HG03432 (cell line): Measurements from ENCODE around the gene XRCC5.

Experiments used
- ATAC-seq: cut with Tn5 transposase; IDR thresholded peaks from one replicate; pipeline ENCODE4 v1.9.1; 2021; ENCODE audit warnings: mild to moderate bottlenecking, moderate library complexity; ENCODE audit not compliant: unreplicated experiment

The XRCC5 gene

GRCh38 chr2:216217904-216218260, 108.7 kb downstream of the XRCC5 start:
- ATAC-seq = peak; percentile 33

DNA sequence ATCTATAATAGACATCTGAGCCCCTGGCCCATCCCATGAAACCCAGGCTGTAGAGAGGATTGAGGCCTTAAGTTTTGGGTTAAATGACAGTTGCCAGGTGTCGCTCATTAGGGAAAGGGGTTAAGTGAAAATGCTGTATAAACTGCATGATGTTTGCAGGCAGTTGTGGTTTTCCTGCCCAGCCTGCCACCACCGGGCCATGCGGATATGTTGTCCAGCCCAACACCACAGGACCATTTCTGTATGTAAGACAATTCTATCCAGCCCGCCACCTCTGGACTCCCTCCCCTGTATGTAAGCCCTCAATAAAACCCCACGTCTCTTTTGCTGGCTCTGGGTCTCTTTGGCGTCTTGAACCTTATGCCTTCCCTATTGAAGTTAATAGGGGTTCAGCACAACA, 110.7 kb downstream of the XRCC5 start:
- ATAC-seq = no peak

DNA sequence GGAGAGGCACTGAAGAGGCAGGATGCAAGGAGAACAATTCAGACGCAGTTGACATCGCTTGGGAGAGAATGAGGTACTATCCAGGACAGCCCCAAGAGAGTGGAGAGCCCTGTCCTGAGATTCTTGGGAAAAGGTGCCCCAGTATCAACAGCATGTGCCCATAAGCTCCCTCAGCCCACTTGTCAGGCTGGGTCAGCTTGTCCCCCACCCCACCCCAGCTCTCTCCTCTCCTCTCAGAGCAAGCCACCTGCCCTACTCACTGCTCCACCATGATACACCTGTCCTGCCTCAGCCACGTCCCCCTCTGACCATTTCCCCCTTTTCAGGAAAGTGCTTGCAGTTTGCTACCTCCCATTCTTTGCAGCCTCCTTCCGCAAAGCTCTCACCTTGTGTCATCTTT, 111.8 kb downstream of the XRCC5 start:
- no peak for ATAC-seq

- no peak for ATAC-seq
Measured at GRCh38 chr2:216221811-216222210, 112.7 kb downstream of the XRCC5 start.

DNA sequence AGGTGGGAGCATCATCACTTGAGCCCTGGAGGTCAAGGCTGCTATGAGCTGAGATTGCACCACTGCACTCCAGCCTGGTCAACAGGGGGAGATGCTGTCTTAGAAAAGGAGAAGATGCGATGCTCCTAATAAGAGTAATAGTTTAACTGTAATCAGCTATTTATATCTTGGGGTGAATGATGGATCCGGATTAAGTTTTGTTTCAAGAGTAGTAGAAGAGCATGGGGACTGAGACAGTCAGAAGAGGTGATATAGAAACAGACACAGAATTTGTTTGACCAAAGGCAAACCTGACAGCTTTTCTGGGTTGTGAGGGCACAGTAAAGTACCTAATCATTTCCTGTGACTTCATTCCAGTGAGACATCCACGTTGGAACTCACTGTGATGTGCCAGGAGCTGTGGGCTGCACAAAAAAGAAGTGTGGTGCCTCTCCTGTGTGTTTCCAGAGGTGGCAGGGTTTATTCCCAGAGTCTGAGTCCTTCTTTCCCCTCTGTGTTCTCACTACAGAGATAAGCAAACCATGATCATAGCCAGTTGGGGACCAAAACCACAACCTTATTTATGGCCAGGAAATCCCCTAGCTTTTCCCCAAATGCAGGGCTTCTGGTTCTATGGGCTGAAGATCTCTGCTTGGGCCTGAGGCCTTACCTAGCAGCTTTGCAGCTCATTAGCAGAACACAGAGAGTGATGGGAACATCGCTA, 113.7 kb downstream of the XRCC5 start:
- peak; percentile 70 for ATAC-seq

DNA sequence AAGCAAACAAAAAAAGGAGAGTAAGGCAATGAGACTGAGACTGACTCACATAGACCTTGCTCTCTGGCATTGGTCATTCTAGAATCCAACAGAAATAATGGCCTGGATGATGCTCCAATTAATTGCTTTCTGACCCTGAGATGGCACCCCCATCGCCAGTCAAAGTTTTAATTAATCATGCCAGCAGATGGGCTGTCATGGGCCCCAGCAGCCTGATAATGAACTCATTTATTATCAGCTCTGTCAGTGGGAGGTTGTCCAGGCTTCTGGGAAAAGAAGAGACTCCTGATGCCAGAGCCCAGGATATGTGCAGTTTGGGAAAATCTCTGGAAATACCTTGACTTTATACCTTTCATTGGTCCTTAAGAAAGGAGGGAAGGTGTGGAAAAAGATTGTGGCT, 115.2 kb downstream of the XRCC5 start:
- no peak for ATAC-seq

DNA sequence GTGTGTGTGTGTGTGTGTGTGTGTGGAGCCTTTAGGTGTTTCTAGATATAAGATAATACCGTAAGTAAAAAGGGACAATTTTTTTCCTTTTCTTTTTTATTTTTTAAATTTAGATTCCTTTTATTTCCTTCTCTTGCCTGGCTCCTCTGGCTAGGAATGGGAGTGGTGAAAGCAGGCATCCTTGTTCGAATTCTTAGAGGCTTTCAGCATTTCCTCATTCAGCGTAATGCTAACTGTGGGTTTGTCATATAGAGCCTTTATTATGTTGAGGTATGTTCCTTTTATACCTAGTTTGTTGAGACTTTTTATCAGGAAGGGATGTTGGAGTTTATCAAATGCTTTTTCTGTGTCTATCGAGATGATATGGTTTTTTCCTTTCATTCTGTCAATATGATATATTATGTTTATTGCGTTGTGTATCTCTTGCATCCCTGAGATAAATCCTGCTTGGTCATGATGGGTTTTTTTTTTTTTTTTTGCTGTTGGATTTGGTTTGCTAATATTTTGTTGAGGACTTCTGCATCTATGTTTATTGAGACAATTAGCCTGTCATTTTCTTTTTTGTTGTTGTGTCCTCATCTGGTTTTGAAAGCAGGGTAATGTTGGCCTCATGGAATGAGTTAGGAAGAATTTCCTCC, 120.2 kb downstream of the XRCC5 start:
- no peak for ATAC-seq

DNA sequence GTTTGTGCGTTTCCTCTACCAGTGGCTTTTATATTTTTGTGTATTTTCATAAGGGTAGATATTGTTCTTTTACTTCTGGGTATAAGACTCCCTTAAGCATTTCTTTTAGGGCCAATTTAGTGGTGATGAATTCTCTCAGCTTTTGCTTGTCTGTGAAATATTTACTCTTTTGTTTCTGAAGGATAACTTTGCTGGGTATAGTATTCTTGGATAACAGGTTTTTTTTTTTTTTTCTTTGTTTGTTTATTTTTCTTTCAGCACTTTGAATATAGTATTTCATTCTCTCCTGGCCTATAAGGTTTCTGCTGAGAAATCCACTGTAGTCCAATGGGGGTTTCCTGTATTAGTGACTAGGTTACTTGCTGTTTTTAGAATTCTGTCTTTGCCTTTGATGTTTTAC, 122.7 kb downstream of the XRCC5 start:
- ATAC-seq = no peak

DNA sequence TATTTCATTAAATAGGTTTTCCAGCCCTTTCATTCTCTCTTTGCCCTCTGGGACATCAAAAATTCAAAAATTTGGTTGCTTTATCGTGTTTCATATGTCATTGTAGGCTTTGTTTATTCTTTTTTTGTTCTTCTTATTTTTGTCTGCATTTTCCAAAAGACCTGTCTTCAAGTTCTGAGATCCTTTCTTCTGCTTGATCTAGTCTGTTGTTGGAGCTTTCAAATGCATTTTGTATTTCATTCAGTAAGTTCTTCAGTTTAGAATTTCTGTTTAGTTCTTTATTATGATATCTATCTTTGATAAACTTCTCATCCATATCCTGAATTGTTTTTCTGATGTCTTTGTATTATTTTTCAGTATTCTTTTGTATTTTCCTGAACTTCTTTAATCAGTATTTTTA, 123.6 kb downstream of the XRCC5 start:
- no peak for ATAC-seq

GRCh38 chr2:216233281-216233995, 124.3 kb downstream of the XRCC5 start:
- ATAC-seq = no peak

DNA sequence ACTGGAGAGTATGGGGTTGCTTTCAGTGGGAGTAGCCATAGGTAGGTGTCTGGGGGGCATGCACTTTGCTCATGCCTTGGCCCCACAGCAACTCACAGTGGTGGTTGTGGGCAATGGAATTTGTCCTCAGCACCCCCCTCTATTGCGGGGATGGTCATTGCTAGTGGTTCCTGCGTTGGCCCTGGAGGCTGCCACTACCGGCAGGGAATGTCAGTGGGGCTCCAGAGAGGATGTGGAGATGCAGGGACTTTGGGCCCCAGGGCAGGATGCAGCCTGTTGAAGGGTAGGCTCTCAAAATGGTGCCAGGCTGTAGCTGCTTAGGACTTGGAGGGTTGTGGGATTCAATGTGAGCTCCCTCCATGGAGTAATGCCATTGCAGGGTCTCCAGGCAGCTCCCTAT, 125.0 kb downstream of the XRCC5 start:
- no peak for ATAC-seq

DNA sequence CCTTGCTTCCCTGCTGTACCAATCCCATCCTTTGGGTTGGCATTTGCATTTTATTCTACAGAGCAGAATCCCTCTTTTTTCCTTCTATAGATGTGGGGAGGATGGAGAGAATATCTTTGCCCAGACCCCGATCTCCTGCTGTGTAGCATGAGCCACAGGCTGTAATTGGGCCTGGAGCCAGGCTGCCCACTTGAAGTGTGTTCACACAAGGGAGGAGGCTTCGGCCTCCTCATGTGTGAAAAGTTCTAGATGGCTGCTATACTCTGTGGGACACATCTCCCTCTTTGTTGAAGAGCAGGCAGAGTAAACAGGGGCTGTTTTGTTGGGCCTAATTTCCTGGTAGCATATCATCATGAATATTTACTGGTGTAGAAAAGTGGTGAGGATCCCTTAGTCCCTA, 126.3 kb downstream of the XRCC5 start:
- no peak for ATAC-seq

- no peak for ATAC-seq
Measured at GRCh38 chr2:216235896-216236295, 126.7 kb downstream of the XRCC5 start.

DNA sequence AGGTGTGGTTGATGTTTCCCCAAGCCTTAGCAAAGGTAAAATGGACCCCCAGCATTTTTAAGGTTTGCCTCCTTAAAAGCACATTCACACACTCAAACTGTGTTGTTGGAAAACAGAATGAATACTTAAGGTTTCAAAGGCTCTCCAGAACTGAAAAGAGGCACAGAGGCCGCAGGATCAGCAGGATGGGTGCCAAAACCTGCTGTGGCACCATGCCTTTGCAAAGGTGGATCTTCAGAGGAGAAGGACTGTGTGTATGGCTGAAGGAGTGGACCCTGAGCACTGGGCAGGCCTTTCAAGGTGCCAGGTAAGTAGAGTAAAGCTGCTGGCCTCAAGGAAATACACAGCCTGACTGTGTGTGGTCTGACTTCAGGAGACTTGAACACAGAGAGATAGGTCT, 127.3 kb downstream of the XRCC5 start:
- no peak for ATAC-seq

- ATAC-seq = no peak
Measured at GRCh38 chr2:216242365-216242764, 133.2 kb downstream of the XRCC5 start.

- no peak for ATAC-seq
Measured at GRCh38 chr2:216243026-216243425, 133.9 kb downstream of the XRCC5 start.

GRCh38 chr2:216245391-216245975, 136.3 kb downstream of the XRCC5 start:
- ATAC-seq = no peak

DNA sequence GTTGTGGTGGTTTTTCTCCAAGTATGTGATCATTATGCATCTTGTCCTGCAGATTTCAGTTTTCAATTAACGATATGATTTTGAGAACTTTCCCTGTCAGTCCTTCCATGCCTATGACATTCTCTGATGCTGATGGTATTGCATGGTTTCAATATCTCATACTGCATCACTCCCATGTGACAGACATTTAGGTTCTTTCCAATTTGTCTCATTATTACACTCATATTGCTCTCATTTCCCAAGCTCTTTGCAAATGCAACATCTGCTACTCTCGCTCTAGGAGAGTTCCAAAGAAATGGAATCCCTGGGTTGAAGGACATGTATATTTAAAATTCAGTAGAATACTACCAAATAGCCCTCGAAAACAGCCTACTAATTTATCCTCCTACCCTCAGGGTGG, 137.6 kb downstream of the XRCC5 start:
- ATAC-seq = no peak
